ENCODE data around the gene MGAT3. TPM values are rescaled to one million over a fixed set of nuclear protein-coding genes. Genes with fewer than 3 reads are reported as not detected.
A peak's percentile ranks its signal among the peaks of the same experiment; 100 is the strongest.
"Not testable (repeated sequence)": the region's sequence is repeated elsewhere in the genome, so short reads cannot be mapped to it uniquely, and the experiment has no call there.

Gene MGAT3
- total RNA-seq, 1 donor from 2014 or later, result 2.1 TPM

DNA sequence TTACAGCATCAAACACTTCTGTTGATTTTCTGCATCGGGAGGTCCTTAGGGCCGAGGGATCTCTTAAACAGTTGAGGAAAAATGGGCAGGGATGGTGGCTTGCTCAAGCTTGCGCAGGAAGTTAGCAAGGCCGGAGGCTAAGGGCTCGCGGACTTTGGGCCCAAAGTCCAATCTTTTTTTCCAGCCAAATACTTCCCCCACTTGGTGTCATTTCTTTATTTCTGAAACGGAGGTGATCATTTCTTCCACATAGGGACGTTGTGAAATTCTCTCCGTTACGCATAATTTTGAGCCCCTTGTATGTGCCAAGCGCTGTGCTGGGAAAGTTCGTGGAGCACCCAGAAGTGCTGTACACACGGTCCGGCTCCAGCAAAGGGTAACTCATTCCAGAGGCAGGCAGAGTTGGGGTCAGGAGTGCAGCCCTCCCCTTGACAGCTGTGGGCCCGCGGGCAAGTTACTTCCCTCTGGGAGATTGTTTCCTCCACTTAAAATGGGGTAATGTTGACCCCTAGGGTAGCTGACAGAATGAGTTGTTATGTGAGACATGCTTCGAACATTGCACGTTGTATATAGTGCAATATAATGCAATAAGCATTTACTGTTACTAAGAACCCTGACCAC, 46.1 kb downstream of the MGAT3 start:
- Histone ChIP-seq H3K36me3 (ENCODE audit: control insufficient read depth in 3 of 3, insufficient read depth in 3 of 3, low read length in 3 of 3) (peaks cover 31 to 36% (median 34%) of the 10 kb centered on the region in 3 donors), H3K9me3 (ENCODE audit: control insufficient read depth in 3 of 3, low read length in 3 of 3) (no peaks in the 10 kb centered on the region), H3K9ac (ENCODE audit: low read depth in 1 of 3, low read length in 3 of 3) (peak overlapping the region; percentile 82 to 91 (median 87)), H3K27me3 (ENCODE audit: control insufficient read depth in 3 of 3, insufficient read depth in 3 of 3, low read length in 3 of 3) (no peaks in the 10 kb centered on the region), H3K4me1 (ENCODE audit: control insufficient read depth in 3 of 3, insufficient read depth in 3 of 3, low read length in 3 of 3) (peaks cover 28 to 38% (median 37%) of the 10 kb centered on the region in 3 donors), H3K27ac (ENCODE audit: low read depth, low read length) (peak overlapping the region; percentile 94), H3K4me3 (ENCODE audit: low read length in 3 of 3) (peak overlapping the region; percentile 91 to 94 (median 92))

DNA sequence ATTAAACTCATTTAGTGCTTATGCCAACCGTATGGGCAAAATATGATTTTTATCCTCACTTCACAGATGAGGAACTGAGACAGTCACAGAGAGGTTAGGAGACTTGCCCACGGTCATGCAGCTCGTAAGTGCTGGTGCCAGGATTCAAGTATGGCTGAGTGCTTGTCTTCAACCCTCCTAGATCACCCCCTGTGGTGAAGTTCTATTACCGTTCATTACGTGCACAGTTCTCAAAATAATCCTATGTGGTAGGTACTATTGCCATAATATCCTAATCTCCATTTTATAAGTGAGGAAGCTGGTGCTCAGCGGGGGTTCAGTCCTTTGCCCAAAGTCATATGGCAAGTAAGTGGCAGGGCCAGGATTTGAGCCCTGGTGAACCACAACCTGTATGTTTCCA, 46.8 kb downstream of the MGAT3 start:
- H3K27ac ChIP-seq (ENCODE audit: low read depth, low read length), result no peak overlapping the region
- peak overlapping the region; percentile 91 to 94 (median 92) for H3K4me3 ChIP-seq (ENCODE audit: low read length in 3 of 3)
- peaks cover 27 to 37% (median 34%) of the 10 kb centered on the region in 3 donors for H3K4me1 ChIP-seq (ENCODE audit: control insufficient read depth in 3 of 3, insufficient read depth in 3 of 3, low read length in 3 of 3)
- no peaks in the 10 kb centered on the region for H3K9me3 ChIP-seq (ENCODE audit: control insufficient read depth in 3 of 3, low read length in 3 of 3)
- peak overlapping the region; percentile 82 to 91 (median 87) for H3K9ac ChIP-seq (ENCODE audit: low read depth in 1 of 3, low read length in 3 of 3)
- H3K27me3 ChIP-seq (ENCODE audit: control insufficient read depth in 3 of 3, insufficient read depth in 3 of 3, low read length in 3 of 3), result no peaks in the 10 kb centered on the region
- H3K36me3 ChIP-seq (ENCODE audit: control insufficient read depth in 3 of 3, insufficient read depth in 3 of 3, low read length in 3 of 3), result peaks cover 37 to 43% (median 41%) of the 10 kb centered on the region in 3 donors

DNA sequence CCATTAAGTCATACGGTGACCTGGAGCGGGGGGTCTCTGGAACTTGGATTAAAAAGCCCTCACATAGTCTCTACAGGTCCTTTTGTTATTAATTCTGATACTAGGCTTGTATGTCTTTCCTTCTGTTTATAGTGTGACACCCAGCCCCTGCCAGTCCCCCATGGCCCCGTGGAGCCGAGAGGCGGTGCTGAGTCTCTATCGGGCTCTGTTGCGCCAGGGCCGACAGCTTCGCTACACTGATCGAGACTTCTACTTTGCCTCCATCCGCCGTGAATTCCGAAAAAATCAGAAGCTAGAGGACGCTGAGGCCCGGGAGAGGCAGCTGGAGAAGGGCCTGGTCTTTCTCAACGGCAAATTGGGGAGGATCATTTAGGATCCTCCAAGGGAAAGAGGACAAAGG, 47.3 kb downstream of the MGAT3 start:
- Histone ChIP-seq H3K9me3 (ENCODE audit: control insufficient read depth in 3 of 3, low read length in 3 of 3) (no peaks in the 10 kb centered on the region), H3K27me3 (ENCODE audit: control insufficient read depth in 3 of 3, insufficient read depth in 3 of 3, low read length in 3 of 3) (no peaks in the 10 kb centered on the region), H3K4me1 (ENCODE audit: control insufficient read depth in 3 of 3, insufficient read depth in 3 of 3, low read length in 3 of 3) (peaks cover 26 to 37% (median 31%) of the 10 kb centered on the region in 3 donors), H3K9ac (ENCODE audit: low read depth in 1 of 3, low read length in 3 of 3) (peak overlapping the region in 2 of 3 donors; percentile 8 to 87), H3K4me3 (ENCODE audit: low read length in 3 of 3) (peak overlapping the region in 1 of 3 donors; percentile 91), H3K27ac (ENCODE audit: low read depth, low read length) (no peak overlapping the region), H3K36me3 (ENCODE audit: control insufficient read depth in 3 of 3, insufficient read depth in 3 of 3, low read length in 3 of 3) (peaks cover 37 to 46% (median 42%) of the 10 kb centered on the region in 3 donors)

DNA sequence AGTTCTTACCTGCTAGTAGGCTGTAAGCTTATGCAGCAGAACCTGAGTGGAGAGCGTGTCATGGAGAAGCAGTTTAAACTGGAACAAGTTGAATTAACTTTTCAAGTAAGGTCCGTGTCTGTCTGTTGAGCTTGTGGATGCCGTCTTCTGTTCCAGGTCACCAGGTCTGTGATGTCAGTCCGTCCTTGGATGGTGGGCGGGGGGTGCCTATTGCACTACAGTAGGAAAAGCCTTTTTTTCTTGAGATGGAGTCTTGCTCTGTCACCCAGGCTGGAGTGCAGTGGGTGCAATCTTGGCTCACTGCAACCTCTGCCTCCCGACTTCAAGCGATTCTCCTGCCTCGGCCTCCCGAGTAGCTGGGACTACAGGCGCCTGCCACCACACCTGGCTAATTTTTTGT, 50.2 kb downstream of the MGAT3 start:
- H3K36me3 ChIP-seq (ENCODE audit: control insufficient read depth in 3 of 3, insufficient read depth in 3 of 3, low read length in 3 of 3), result peaks cover 60 to 67% (median 66%) of the 10 kb centered on the region in 3 donors
- H3K4me1 ChIP-seq (ENCODE audit: control insufficient read depth in 3 of 3, insufficient read depth in 3 of 3, low read length in 3 of 3), result peaks cover 17 to 25% (median 20%) of the 10 kb centered on the region in 3 donors

DNA sequence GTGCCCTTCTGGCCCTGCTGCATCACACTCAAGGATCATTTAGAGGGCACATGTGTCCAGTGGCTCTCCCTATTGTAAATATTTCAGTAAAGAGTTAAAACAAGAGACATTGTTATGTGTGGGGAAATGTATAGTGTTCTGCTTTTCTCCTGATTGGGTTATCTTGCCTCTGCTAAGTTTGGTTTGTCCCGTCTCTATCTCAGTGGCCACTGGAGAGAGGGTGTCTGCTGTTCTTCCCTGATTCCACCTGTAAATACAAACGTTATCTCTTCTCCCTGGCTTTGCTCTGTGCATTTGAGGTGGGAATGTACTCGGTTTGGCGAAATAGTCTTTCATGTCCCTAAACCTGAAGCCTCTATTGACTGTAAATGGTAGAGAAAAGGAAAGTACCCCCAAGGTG, 51.6 kb downstream of the MGAT3 start:
- H3K9me3 ChIP-seq (ENCODE audit: control insufficient read depth in 3 of 3, low read length in 3 of 3), result no peaks in the 10 kb centered on the region
- no peaks in the 10 kb centered on the region for H3K27me3 ChIP-seq (ENCODE audit: control insufficient read depth in 3 of 3, insufficient read depth in 3 of 3, low read length in 3 of 3)
- no peak overlapping the region for H3K4me3 ChIP-seq (ENCODE audit: low read length in 3 of 3)
- no peak overlapping the region for H3K9ac ChIP-seq (ENCODE audit: low read depth in 1 of 3, low read length in 3 of 3)
- H3K27ac ChIP-seq (ENCODE audit: low read depth, low read length), result no peak overlapping the region
- peaks cover 68 to 77% (median 76%) of the 10 kb centered on the region in 3 donors for H3K36me3 ChIP-seq (ENCODE audit: control insufficient read depth in 3 of 3, insufficient read depth in 3 of 3, low read length in 3 of 3)
- peaks cover 11 to 19% (median 13%) of the 10 kb centered on the region in 3 donors for H3K4me1 ChIP-seq (ENCODE audit: control insufficient read depth in 3 of 3, insufficient read depth in 3 of 3, low read length in 3 of 3)

More for the DNA sequence above, 50.2 kb downstream of the MGAT3 start:
- not testable (repeated sequence) for H3K4me3 ChIP-seq (ENCODE audit: low read length in 3 of 3); H3K27me3 ChIP-seq (ENCODE audit: control insufficient read depth in 3 of 3, insufficient read depth in 3 of 3, low read length in 3 of 3); H3K9me3 ChIP-seq (ENCODE audit: control insufficient read depth in 3 of 3, low read length in 3 of 3); H3K9ac ChIP-seq (ENCODE audit: low read depth in 1 of 3, low read length in 3 of 3); H3K27ac ChIP-seq (ENCODE audit: low read depth, low read length)

DNA sequence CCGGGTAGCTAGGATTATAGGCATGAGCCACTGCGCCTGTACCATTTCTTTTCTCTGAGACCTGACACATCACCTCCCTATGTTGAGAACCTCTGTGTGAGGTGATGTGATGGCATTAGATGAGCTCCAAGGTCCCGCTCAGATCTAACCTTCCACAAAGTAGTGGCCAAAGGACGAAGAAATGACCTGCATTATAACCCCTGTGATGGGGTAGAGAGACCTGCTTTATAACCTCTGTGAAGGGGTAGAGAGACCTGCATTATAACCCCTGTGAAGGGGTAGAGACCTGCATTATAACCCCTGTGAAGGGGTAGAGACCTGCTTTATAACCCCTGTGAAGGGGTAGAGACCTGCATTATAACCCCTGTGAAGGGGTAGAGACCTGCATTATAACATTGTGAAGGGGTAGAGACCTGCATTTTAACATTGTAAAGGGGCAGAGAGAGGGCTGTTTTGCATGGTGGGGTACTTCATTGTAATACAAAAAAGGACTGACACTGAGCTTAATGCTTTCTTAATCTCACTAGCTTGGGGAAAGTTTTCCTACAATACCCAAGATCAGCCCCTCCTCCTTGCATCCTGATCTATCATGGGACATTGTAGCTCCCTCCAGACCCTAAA, 53.8 kb downstream of the MGAT3 start:
- Histone ChIP-seq H3K27ac (ENCODE audit: low read depth, low read length) (no peak overlapping the region), H3K4me1 (ENCODE audit: control insufficient read depth in 3 of 3, insufficient read depth in 3 of 3, low read length in 3 of 3) (peaks cover 0 to 11% (median 8%) of the 10 kb centered on the region in 3 donors), H3K27me3 (ENCODE audit: control insufficient read depth in 3 of 3, insufficient read depth in 3 of 3, low read length in 3 of 3) (no peaks in the 10 kb centered on the region), H3K9ac (ENCODE audit: low read depth in 1 of 3, low read length in 3 of 3) (no peak overlapping the region), H3K4me3 (ENCODE audit: low read length in 3 of 3) (no peak overlapping the region), H3K36me3 (ENCODE audit: control insufficient read depth in 3 of 3, insufficient read depth in 3 of 3, low read length in 3 of 3) (peaks cover 75 to 83% (median 80%) of the 10 kb centered on the region in 3 donors), H3K9me3 (ENCODE audit: control insufficient read depth in 3 of 3, low read length in 3 of 3) (no peaks in the 10 kb centered on the region)

DNA sequence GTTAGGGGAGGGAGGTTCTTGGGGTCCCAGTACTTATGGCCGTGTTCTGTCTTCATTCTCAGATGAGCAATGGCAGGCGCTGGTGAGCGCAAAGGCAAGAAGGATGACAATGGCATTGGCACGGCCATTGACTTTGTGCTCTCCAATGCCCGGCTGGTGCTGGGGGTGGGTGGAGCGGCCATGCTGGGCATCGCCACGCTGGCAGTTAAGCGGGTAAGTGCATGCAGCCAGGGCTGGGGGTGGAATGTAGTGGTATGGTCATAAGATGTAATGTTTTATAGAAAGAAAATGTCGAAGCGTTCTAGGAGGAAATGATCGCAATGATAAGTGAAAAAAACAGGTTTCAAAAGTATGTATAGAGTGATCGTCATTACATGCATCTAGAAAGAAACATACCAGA, 54.4 kb downstream of the MGAT3 start:
- Histone ChIP-seq H3K27me3 (ENCODE audit: control insufficient read depth in 3 of 3, insufficient read depth in 3 of 3, low read length in 3 of 3) (no peaks in the 10 kb centered on the region), H3K4me3 (ENCODE audit: low read length in 3 of 3) (no peak overlapping the region), H3K9me3 (ENCODE audit: control insufficient read depth in 3 of 3, low read length in 3 of 3) (no peaks in the 10 kb centered on the region), H3K9ac (ENCODE audit: low read depth in 1 of 3, low read length in 3 of 3) (no peak overlapping the region), H3K4me1 (ENCODE audit: control insufficient read depth in 3 of 3, insufficient read depth in 3 of 3, low read length in 3 of 3) (peaks cover 0 to 6% (median 6%) of the 10 kb centered on the region in 3 donors), H3K27ac (ENCODE audit: low read depth, low read length) (no peak overlapping the region), H3K36me3 (ENCODE audit: control insufficient read depth in 3 of 3, insufficient read depth in 3 of 3, low read length in 3 of 3) (peaks cover 73 to 80% (median 78%) of the 10 kb centered on the region in 3 donors)

DNA sequence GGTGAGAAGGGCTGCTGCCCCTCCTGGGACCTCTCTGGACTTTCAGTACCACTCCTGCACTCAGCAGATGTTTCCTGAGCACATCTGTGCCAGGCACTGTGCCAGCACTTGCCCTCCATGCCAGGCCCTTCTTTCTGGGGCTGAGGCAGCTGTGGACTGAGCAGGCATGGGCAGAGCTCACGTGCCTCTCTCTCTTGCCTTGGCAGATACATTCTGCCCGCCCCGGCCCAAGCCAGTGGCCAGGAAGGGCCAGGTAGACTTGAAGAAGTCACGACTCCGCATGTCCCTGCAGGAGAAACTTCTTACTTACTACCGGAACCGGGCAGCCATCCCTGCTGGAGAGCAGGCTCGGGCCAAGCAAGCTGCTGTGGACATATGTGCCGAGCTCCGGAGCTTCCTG, 55.2 kb downstream of the MGAT3 start:
- H3K4me1 ChIP-seq (ENCODE audit: control insufficient read depth in 3 of 3, insufficient read depth in 3 of 3, low read length in 3 of 3), result peaks cover 0 to 6% (median 6%) of the 10 kb centered on the region in 3 donors
- H3K4me3 ChIP-seq (ENCODE audit: low read length in 3 of 3), result no peak overlapping the region
- peaks cover 66 to 72% (median 70%) of the 10 kb centered on the region in 3 donors for H3K36me3 ChIP-seq (ENCODE audit: control insufficient read depth in 3 of 3, insufficient read depth in 3 of 3, low read length in 3 of 3)
- H3K27me3 ChIP-seq (ENCODE audit: control insufficient read depth in 3 of 3, insufficient read depth in 3 of 3, low read length in 3 of 3), result no peaks in the 10 kb centered on the region
- no peak overlapping the region for H3K27ac ChIP-seq (ENCODE audit: low read depth, low read length)
- H3K9me3 ChIP-seq (ENCODE audit: control insufficient read depth in 3 of 3, low read length in 3 of 3), result no peaks in the 10 kb centered on the region
- H3K9ac ChIP-seq (ENCODE audit: low read depth in 1 of 3, low read length in 3 of 3), result no peak overlapping the region

DNA sequence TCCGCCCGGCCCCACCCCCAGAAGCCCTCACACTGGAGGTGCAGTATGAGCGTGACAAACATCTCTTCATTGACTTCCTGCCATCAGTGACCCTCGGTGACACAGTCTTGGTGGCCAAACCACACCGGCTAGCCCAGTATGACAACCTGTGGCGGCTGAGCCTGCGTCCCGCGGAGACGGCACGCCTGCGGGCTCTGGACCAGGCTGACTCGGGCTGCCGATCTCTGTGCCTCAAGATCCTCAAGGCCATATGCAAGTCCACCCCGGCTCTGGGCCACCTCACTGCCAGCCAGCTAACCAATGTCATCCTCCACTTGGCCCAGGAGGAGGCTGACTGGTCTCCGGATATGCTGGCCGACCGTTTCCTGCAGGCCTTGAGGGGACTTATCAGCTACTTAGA, 57.0 kb downstream of the MGAT3 start:
- Histone ChIP-seq H3K36me3 (ENCODE audit: control insufficient read depth in 3 of 3, insufficient read depth in 3 of 3, low read length in 3 of 3) (peaks cover 56 to 61% (median 60%) of the 10 kb centered on the region in 3 donors), H3K9me3 (ENCODE audit: control insufficient read depth in 3 of 3, low read length in 3 of 3) (no peaks in the 10 kb centered on the region), H3K9ac (ENCODE audit: low read depth in 1 of 3, low read length in 3 of 3) (no peak overlapping the region), H3K27me3 (ENCODE audit: control insufficient read depth in 3 of 3, insufficient read depth in 3 of 3, low read length in 3 of 3) (no peaks in the 10 kb centered on the region), H3K4me3 (ENCODE audit: low read length in 3 of 3) (no peak overlapping the region), H3K4me1 (ENCODE audit: control insufficient read depth in 3 of 3, insufficient read depth in 3 of 3, low read length in 3 of 3) (peaks cover 4 to 14% (median 9%) of the 10 kb centered on the region in 3 donors), H3K27ac (ENCODE audit: low read depth, low read length) (no peak overlapping the region)

DNA sequence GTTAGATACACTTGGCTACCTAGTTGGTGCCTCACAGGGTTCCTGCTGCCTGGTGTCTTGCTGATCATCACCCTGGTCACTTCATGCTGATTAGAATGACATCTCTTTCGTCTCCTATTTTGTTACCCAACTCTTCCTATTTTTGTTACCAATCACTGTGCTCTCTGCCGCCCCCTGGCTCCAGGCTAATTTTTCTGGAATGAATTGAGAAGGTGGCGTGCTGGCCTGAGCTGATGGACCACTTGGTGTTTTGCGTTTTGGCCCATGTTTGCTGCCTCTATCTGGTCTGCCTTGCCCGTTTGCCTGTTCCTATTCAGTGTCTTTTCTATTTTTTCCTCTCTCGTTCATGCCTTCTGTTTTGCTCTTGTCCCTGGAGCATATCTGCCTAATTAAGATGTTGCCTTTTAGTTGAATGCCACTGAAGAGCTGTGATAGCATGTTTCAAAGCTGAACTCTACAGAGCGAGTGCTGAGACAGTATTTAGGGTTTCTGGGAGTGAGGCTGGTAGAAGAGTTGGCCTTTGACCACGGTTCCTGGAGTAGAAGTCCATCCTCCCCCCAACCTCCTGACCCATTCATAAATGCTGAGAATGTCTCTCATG, 57.7 kb downstream of the MGAT3 start:
- Histone ChIP-seq H3K27me3 (ENCODE audit: control insufficient read depth in 3 of 3, insufficient read depth in 3 of 3, low read length in 3 of 3) (no peaks in the 10 kb centered on the region), H3K4me3 (ENCODE audit: low read length in 3 of 3) (no peak overlapping the region), H3K9me3 (ENCODE audit: control insufficient read depth in 3 of 3, low read length in 3 of 3) (no peaks in the 10 kb centered on the region), H3K36me3 (ENCODE audit: control insufficient read depth in 3 of 3, insufficient read depth in 3 of 3, low read length in 3 of 3) (peaks cover 52 to 56% (median 55%) of the 10 kb centered on the region in 3 donors), H3K4me1 (ENCODE audit: control insufficient read depth in 3 of 3, insufficient read depth in 3 of 3, low read length in 3 of 3) (peaks cover 10 to 20% (median 15%) of the 10 kb centered on the region in 3 donors), H3K9ac (ENCODE audit: low read depth in 1 of 3, low read length in 3 of 3) (peak overlapping the region in 1 of 3 donors; percentile 3), H3K27ac (ENCODE audit: low read depth, low read length) (no peak overlapping the region)
